Measurements from ENCODE around the gene SMAP2. TPM values are rescaled to one million over a fixed set of nuclear protein-coding genes. Genes with fewer than 3 reads are reported as not detected.

Gene SMAP2
- total RNA-seq, 1 experiment from 2014 or later: 8.2 TPM

DNA sequence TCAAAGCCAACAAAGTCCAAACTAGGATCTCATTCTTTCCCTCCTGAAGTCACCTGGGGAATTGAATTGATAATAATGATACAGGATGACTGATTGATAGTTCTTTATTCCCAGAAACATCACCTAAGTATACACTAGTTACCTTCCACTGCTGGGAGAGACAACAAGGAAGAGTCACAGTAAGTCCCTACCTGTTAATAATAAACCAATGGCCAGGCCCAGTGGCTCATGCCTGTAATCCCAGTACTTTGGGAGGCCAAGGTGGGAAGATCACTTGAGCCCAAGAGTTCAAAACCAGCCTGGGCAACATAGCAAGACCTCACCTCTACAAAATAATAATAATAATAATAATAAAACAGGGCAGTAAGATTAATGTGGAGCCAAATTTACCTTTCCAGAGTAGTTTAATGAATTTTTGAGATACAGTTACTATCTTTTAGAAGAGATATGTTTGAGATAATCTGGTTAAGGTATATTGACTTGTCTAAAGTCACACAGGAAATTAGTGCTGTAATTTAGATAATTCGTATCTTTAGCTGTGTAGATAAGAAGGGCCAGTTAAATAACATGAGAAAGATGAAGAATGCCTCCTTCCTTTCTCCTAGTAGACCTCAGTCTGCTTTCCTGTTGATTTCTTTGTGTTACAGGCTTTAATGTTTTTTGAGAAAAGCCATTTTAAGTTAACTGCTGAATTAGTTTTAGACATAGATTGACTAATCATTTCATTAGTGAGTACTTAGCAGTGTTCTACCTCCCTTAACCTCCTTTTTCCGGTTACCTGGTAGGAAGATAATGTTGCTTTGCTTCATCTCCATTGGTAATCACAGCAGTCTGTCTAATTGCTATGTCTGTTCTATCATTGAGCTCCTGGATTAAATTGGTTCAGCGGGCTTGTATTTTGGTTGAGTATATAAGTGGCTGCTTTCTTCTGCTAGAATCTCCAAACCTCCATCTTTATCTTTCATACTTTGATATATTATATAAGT, 22.0 kb downstream of the SMAP2 start:
- no peak for DNase-seq
- no peak overlapping the region for H3K56ac ChIP-seq (ENCODE audit: insufficient read length, low read depth, low read length)
- H3K27me3 Mint-ChIP-seq (ENCODE audit: low read depth): no peaks in the 10 kb centered on the region
- H3K27ac ChIP-seq (ENCODE audit: insufficient read length, low read depth, low read length): no peak overlapping the region
- no peak overlapping the region for H4K8ac ChIP-seq (replicated peaks; ENCODE audit: insufficient read length, low read depth, low read length)
- H3K4ac ChIP-seq (ENCODE audit: low read depth, low read length): no peak overlapping the region
- H4K20me1 ChIP-seq (ENCODE audit: control insufficient read depth, insufficient read depth, insufficient read length): no peaks in the 10 kb centered on the region
- H2BK15ac ChIP-seq (ENCODE audit: low read depth, low read length): no peak overlapping the region
- no peak overlapping the region for H2AFZ ChIP-seq (ENCODE audit: low read length)
- H3K9me3 ChIP-seq (ENCODE audit: control insufficient read depth, low read depth, low read length): no peaks in the 10 kb centered on the region
- no peak overlapping the region for H3T11ph ChIP-seq (ENCODE audit: low read length)
- H3K79me1 ChIP-seq (ENCODE audit: insufficient read depth, low read depth, low read length, poor library complexity, severe bottlenecking): no peaks in the 10 kb centered on the region
- no peak overlapping the region for H3K18ac ChIP-seq (ENCODE audit: insufficient read length, low read depth, low read length)
- no peak overlapping the region for H2BK20ac ChIP-seq (ENCODE audit: low read depth, low read length, poor library complexity, severe bottlenecking)
- H3K23ac ChIP-seq (ENCODE audit: insufficient read length, low read depth, low read length): no peak overlapping the region
- H3K23me2 ChIP-seq (ENCODE audit: insufficient read length, low read depth, low read length, poor library complexity, severe bottlenecking): no peaks in the 10 kb centered on the region
- no peak overlapping the region for H3K4me3 Mint-ChIP-seq
- no peaks in the 10 kb centered on the region; the same call in 1 of the 2 replicates for H3K4me1 ChIP-seq (ENCODE audit: insufficient read depth, low read length)
- no peaks in the 10 kb centered on the region for H3K36me3 Mint-ChIP-seq (ENCODE audit: insufficient read depth in 1 of 3, low read depth in 3 of 3)
- no peak overlapping the region for H4K91ac ChIP-seq (ENCODE audit: insufficient read length, low read depth, low read length)
- no CpG with 5 or more reads among the region's 3 CpGs for WGBS (ENCODE audit: extremely low coverage, insufficient read length, low lambda C conversion rate)
- H3K4me2 ChIP-seq (ENCODE audit: insufficient read depth, insufficient read length, low read length): no peak overlapping the region
- no peaks in the 10 kb centered on the region for H3K79me2 ChIP-seq (ENCODE audit: insufficient read depth, low read length)
- no peak overlapping the region for H3K14ac ChIP-seq (ENCODE audit: insufficient read depth, low read length)
- no peak overlapping the region for H2BK12ac ChIP-seq (ENCODE audit: insufficient read length, low read depth, low read length)
- H3K27me3 ChIP-seq (ENCODE audit: insufficient read depth, low read length): no peaks in the 10 kb centered on the region
- H2BK120ac ChIP-seq (ENCODE audit: low read depth, low read length, poor library complexity, severe bottlenecking): no peak overlapping the region
- H2BK5ac ChIP-seq (ENCODE audit: insufficient read length, low read length): no peak overlapping the region
- H3K9me3 Mint-ChIP-seq: no peaks in the 10 kb centered on the region
- H4K5ac ChIP-seq (ENCODE audit: insufficient read length, low read depth, low read length): no peak overlapping the region
- no peak overlapping the region for H3K9ac ChIP-seq (ENCODE audit: extremely low read depth, insufficient read length, low read length)
- TF ChIP-seq, protein P1, sequence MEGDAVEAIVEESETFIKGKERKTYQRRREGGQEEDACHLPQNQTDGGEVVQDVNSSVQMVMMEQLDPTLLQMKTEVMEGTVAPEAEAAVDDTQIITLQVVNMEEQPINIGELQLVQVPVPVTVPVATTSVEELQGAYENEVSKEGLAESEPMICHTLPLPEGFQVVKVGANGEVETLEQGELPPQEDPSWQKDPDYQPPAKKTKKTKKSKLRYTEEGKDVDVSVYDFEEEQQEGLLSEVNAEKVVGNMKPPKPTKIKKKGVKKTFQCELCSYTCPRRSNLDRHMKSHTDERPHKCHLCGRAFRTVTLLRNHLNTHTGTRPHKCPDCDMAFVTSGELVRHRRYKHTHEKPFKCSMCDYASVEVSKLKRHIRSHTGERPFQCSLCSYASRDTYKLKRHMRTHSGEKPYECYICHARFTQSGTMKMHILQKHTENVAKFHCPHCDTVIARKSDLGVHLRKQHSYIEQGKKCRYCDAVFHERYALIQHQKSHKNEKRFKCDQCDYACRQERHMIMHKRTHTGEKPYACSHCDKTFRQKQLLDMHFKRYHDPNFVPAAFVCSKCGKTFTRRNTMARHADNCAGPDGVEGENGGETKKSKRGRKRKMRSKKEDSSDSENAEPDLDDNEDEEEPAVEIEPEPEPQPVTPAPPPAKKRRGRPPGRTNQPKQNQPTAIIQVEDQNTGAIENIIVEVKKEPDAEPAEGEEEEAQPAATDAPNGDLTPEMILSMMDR (conservative IDR thresholded peaks at IDR 0.05): no peak
- H3K27ac Mint-ChIP-seq: no peak overlapping the region
- H2AK5ac ChIP-seq (ENCODE audit: insufficient read length, low read length): no peak overlapping the region
- H3K4me1 Mint-ChIP-seq: no peaks in the 10 kb centered on the region

All from H9 (cell line).